Calu3 (cell line): ENCODE measurements around the gene CD55. TPM values are rescaled to one million over a fixed set of nuclear protein-coding genes. Genes with fewer than 3 reads are reported as not detected.

Experiments used
- BruUV-seq: library from RNA; stranded (reverse); fragments of 400-500 nt; replicated peaks from 2 replicates; lab custom pipeline; 2021; lab: Mats Ljungman, UMichigan
- CTCF ChIA-PET: fragments of 300-600 bp; sonication (Branson Sonifier 250); formaldehyde crosslinking; loops from one replicate; lab custom pipeline; 2022; ENCODE audit warnings: antibody characterized with exemption; lab: Charles Lee
- DNase-seq: peaks from one replicate; pipeline ENCODE4 v3.0.0; 2022
- H3K27ac Mint-ChIP-seq: one replicate; pipeline ENCODE4 v1.8.0; 2022; ENCODE audit warnings: mixed read lengths; ENCODE audit not compliant: unreplicated experiment
- H3K27me3 Mint-ChIP-seq: one replicate; pipeline ENCODE4 v1.8.0; 2022; ENCODE audit warnings: mixed read lengths; ENCODE audit not compliant: unreplicated experiment
- H3K36me3 Mint-ChIP-seq: one replicate; pipeline ENCODE4 v1.8.0; 2022; ENCODE audit warnings: mild to moderate bottlenecking, moderate library complexity, mixed read lengths; ENCODE audit not compliant: insufficient read depth, unreplicated experiment
- H3K4me1 Mint-ChIP-seq: one replicate; pipeline ENCODE4 v1.8.0; 2022; ENCODE audit warnings: mild to moderate bottlenecking, low read depth, mixed read lengths; ENCODE audit not compliant: unreplicated experiment
- H3K4me3 Mint-ChIP-seq: one replicate; pipeline ENCODE4 v1.8.0; 2022; ENCODE audit warnings: mild to moderate bottlenecking, low read depth, moderate library complexity, mixed read lengths; ENCODE audit not compliant: unreplicated experiment
- H3K9me3 Mint-ChIP-seq: one replicate; pipeline ENCODE4 v1.8.0; 2022; ENCODE audit warnings: low read depth, mixed read lengths; ENCODE audit not compliant: unreplicated experiment
- intact Hi-C: fragments of 100-400 bp; cut with micrococcal nuclease; formaldehyde crosslinking; loops from one replicate; pipeline ENCODE4 v1.10.0; 2022; ENCODE audit not compliant: unreplicated experiment
- total RNA-seq: library from RNA; stranded (reverse); gene quantifications from 2 replicates; pipeline ENCODE4 v1.2.3, GENCODE V29; 2022
- TF ChIP-seq, protein P1 (sequence below): fragments of 200-600 bp; IDR thresholded peaks from one replicate; pipeline ENCODE4 v1.8.0; 2022; ENCODE audit warnings: antibody characterized with exemption; ENCODE audit not compliant: unreplicated experiment

Gene CD55
- total RNA-seq, 1 experiment from 2014 or later = 106 TPM

DNA sequence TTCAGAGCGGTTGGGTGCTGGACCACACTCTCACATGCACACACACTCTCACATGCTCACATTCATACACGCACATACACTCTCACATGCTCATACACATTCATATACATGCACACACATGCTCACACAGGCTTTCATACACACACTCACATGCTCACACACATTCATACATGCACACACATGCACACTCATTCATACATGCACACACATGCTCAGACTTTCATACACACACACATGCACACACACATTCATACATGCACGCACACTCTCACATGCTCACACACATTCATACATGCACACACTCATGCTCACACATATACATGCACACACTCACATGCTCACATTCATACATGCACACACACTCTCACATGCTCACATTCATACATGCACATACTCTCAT lies 6.0 kb upstream of the CD55 start:
- H3K9me3 Mint-ChIP-seq = no peaks in the 10 kb centered on the region
- intact Hi-C loops = loop anchor here (5.0 kb wide), 1 partner anchor 33 kb away; no protein-coding TSS in a partner anchor
- CTCF ChIA-PET = no interaction called here
- H3K4me3 Mint-ChIP-seq = peak overlapping the region; percentile 6
- peaks cover 32% of the 10 kb centered on the region for H3K4me1 Mint-ChIP-seq
- peak overlapping the region; percentile 66 for H3K27ac Mint-ChIP-seq
- peaks cover 25% of the 10 kb centered on the region for H3K36me3 Mint-ChIP-seq
- no peaks in the 10 kb centered on the region for H3K27me3 Mint-ChIP-seq
- DNase-seq = no peak
- no TSS peak for BruUV-seq
- TF ChIP-seq, protein P1, sequence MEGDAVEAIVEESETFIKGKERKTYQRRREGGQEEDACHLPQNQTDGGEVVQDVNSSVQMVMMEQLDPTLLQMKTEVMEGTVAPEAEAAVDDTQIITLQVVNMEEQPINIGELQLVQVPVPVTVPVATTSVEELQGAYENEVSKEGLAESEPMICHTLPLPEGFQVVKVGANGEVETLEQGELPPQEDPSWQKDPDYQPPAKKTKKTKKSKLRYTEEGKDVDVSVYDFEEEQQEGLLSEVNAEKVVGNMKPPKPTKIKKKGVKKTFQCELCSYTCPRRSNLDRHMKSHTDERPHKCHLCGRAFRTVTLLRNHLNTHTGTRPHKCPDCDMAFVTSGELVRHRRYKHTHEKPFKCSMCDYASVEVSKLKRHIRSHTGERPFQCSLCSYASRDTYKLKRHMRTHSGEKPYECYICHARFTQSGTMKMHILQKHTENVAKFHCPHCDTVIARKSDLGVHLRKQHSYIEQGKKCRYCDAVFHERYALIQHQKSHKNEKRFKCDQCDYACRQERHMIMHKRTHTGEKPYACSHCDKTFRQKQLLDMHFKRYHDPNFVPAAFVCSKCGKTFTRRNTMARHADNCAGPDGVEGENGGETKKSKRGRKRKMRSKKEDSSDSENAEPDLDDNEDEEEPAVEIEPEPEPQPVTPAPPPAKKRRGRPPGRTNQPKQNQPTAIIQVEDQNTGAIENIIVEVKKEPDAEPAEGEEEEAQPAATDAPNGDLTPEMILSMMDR = no peak

DNA sequence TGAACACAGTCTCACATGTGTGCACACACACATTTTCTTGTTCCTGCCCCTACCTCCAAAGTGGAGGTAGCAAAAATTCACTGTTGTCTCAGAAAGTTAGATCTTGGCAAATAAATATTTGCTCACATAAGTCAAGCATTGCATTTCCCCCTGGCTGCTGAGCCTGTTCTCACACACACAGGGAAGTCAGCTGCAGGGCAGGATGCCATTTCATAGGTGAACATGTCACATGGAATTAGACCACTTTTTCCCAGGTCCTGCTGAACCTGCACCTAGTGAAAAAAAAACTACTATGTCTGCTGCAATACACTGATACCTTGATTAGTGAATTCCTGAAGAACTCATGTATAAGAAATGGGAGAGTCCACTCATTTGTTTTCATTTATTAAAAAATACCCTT lies 5.3 kb upstream of the CD55 start:
- H3K36me3 Mint-ChIP-seq = peaks cover 30% of the 10 kb centered on the region
- peaks cover 39% of the 10 kb centered on the region for H3K4me1 Mint-ChIP-seq
- H3K27ac Mint-ChIP-seq = peak overlapping the region; percentile 66
- H3K27me3 Mint-ChIP-seq = no peaks in the 10 kb centered on the region
- peak; percentile 60 for DNase-seq
- intact Hi-C loops = loop anchor here (2.0 to 5.0 kb wide), 7 partner anchors 17 to 231 kb away; no protein-coding TSS in a partner anchor
- CTCF ChIA-PET = interaction anchor here (0.6 kb wide), 1 partner anchor 122 kb away, joined by 3 read pairs; no protein-coding TSS in a partner anchor
- no peaks in the 10 kb centered on the region for H3K9me3 Mint-ChIP-seq
- peak overlapping the region; percentile 6 for H3K4me3 Mint-ChIP-seq
- TF ChIP-seq, protein P1 = no peak
- BruUV-seq = no TSS peak

DNA sequence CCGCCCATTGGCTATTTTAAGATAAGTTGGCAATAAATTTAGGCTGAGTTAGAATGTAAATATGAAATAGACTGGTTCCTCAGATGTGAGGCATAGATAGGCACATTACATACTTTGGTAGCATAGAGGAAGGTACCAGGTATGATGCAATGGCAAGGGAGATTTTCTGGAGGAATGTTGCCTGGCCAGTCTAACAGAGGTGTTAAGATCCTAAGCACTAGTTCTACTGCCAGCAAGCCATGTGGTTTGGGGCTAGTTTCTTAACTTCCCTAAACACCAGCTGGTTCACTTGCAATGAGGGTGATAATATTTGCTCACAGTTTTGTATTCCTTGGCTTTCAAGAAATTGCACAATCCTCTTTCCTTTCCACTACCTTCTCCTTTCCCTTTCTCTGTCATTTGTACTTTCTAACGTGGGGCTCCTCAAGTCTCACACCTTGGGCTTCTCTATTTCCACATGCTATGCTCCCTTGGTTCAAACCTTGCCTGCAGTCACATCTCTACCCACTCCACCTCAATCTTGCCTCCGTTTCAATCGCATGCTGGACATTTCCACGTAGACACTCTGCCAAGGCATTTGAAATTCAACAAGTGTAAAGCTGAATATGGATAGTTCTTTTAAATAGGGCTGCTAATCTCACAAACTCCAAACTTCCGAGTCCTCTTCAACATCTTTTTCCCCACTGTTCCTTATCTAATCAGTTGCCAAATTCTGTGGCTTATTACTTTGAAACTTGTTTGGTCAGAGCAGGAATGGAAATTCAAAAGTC lies 4.7 kb upstream of the CD55 start:
- CTCF ChIA-PET = interaction anchor here (0.6 to 0.7 kb wide), 2 partner anchors 88 to 122 kb away, joined by 3 read pairs; no protein-coding TSS in a partner anchor
- peak overlapping the region; percentile 13 for H3K4me3 Mint-ChIP-seq
- H3K4me1 Mint-ChIP-seq = peaks cover 42% of the 10 kb centered on the region
- H3K27me3 Mint-ChIP-seq = no peaks in the 10 kb centered on the region
- no TSS peak for BruUV-seq
- H3K27ac Mint-ChIP-seq = peak overlapping the region; percentile 66
- intact Hi-C loops = loop anchor here (2.0 to 5.0 kb wide), 7 partner anchors 18 to 232 kb away; no protein-coding TSS in a partner anchor
- peak; percentile 88 for DNase-seq
- TF ChIP-seq, protein P1 = no peak
- H3K36me3 Mint-ChIP-seq = peaks cover 37% of the 10 kb centered on the region
- no peaks in the 10 kb centered on the region for H3K9me3 Mint-ChIP-seq

DNA sequence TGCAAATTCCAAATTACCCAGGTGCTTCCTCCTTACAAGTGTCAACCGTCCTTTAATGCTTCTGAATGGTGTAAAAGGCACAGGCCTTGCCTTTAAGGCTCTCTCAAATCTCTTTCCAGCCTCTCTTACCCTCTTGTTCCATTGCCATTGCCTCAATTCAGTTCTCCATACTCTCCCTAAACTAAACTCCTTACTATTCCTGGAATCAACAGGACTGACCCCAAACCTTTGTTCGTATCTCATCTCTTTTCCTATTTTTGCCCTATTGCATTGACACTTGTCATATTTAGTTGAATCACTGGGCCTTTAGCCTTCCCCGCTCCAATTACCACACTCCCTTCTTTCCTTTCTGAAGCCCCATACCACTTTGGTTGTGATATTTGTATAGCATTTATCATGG lies 3.9 kb upstream of the CD55 start:
- intact Hi-C loops = loop anchor here (2.0 to 5.0 kb wide), 7 partner anchors 19 to 233 kb away; no protein-coding TSS in a partner anchor
- Mint-ChIP-seq H3K27ac (peak overlapping the region; percentile 66), H3K4me3 (peak overlapping the region; percentile 17), H3K9me3 (no peaks in the 10 kb centered on the region), H3K27me3 (no peaks in the 10 kb centered on the region), H3K4me1 (peaks cover 42% of the 10 kb centered on the region), H3K36me3 (peaks cover 39% of the 10 kb centered on the region)
- TF ChIP-seq, protein P1 = no peak
- CTCF ChIA-PET = no interaction called here
- BruUV-seq = no TSS peak
- DNase-seq = no peak
